K562 (cell line): ENCODE measurements around the gene YARS1. TPM values are rescaled to one million over a fixed set of nuclear protein-coding genes. Genes with fewer than 3 reads are reported as not detected.
A peak's percentile ranks its signal among the peaks of the same experiment; 100 is the strongest.
"Not testable (repeated sequence)": the region's sequence is repeated elsewhere in the genome, so short reads cannot be mapped to it uniquely, and the experiment has no call there.

ENCODE experiments used
- ATAC-seq: fragments of 200-7000 bp; cut with Tn5 transposase; 3 replicates; pipeline ENCODE4 v1.9.1; 2020; ENCODE audit warnings: moderate library complexity
- BruUV-seq: library from RNA; stranded (reverse); fragments of 400-500 nt; replicated peaks from 2 replicates; lab custom pipeline; 2021; lab: Mats Ljungman, UMichigan
- CTCF ChIA-PET: fragments of 300-600 bp; formaldehyde crosslinking; extraction: SDS; loops from one replicate; lab custom pipeline; 2021; ENCODE audit warnings: low intra/inter-chr PET ratio; lab: Yijun Ruan, JAX
- POLR2A ChIA-PET: fragments of 300-600, 350-650 bp; sonication (Branson Sonifier 250); formaldehyde crosslinking; extraction: SDS; loops from one replicate; lab custom pipeline; 2021; ENCODE audit warnings: antibody characterized with exemption, inconsistent platforms; lab: Yijun Ruan, JAX
- DNase-seq, 4 experiments: peaks; one replicate each; pipeline versions ENCODE4 v3.0.0 to v3.0.0-alpha.2; 2011 to 2018; ENCODE audit warnings: low spot score in 3 of 4, mixed read lengths in 3 of 4; ENCODE audit errors: extremely low read depth in 1 of 4
- FAIRE-seq: peaks from 2 replicates; lab custom pipeline; 2011; peaks lifted over from hg19 to GRCh38; lab: Jason Lieb, UNC
- H2AFZ ChIP-seq: 2 replicates; pipeline ENCODE4 v1.6.0; 2011; ENCODE audit warnings: low read depth, low read length, control low read depth, inconsistent platforms
- H3K27ac ChIP-seq: fragments of 200-600 bp; 3 replicates; pipeline ENCODE4 v1.8.0; 2011; ENCODE audit warnings: low read depth, mild to moderate bottlenecking, control low read depth, inconsistent platforms, low read length, moderate library complexity, mixed read lengths; ENCODE audit errors: extremely low read depth
- H3K27me3 ChIP-seq, 2 experiments: fragments of 300-600 bp in 1 of 2; 2 replicates in 1 of 2; 3 replicates in 1 of 2; pipeline versions ENCODE4 v1.6.0 to v1.8.0; 2011; ENCODE audit warnings: inconsistent platforms in 2 of 2, low read length in 2 of 2, mild to moderate bottlenecking in 1 of 2, mixed read lengths in 1 of 2, moderate library complexity in 1 of 2; ENCODE audit not compliant: control insufficient read depth in 2 of 2, insufficient read depth in 2 of 2
- H3K36me3 ChIP-seq: fragments of 300-600 bp; 3 replicates; pipeline ENCODE4 v1.8.0; 2011; ENCODE audit warnings: mild to moderate bottlenecking, low read length, inconsistent platforms; ENCODE audit not compliant: control insufficient read depth, insufficient read depth
- H3K4me1 ChIP-seq, 2 experiments: fragments of 200-600 bp in 1 of 2; replicated peaks in 1 of 2; 2 replicates in 1 of 2; 3 replicates in 1 of 2; pipeline versions ENCODE4 v1.5.1 to v1.8.0; 2011; ENCODE audit warnings: inconsistent platforms in 2 of 2, low read length in 2 of 2, mild to moderate bottlenecking in 1 of 2, mixed read lengths in 1 of 2, moderate library complexity in 1 of 2; ENCODE audit not compliant: control insufficient read depth in 2 of 2, insufficient read depth in 2 of 2
- H3K4me2 ChIP-seq: 2 replicates; pipeline ENCODE4 v1.6.1; 2011; ENCODE audit warnings: low read length, control low read depth, inconsistent platforms, mixed read lengths; ENCODE audit not compliant: insufficient read depth
- H3K4me3 ChIP-seq: fragments of 200-600 bp; sonication (generic), shearing (Covaris generic); 2 replicates; pipeline ENCODE4 v1.5.1; 2016; ENCODE audit warnings: control low read depth, inconsistent platforms
- H3K79me2 ChIP-seq: fragments of 200-600 bp; 3 replicates; pipeline ENCODE4 v1.8.0; 2011; ENCODE audit warnings: low read length, inconsistent platforms; ENCODE audit not compliant: control insufficient read depth, insufficient read depth
- H3K9ac ChIP-seq, 2 experiments: 2 replicates each; pipeline versions ENCODE4 v1.6.0 to v1.6.1; 2011; ENCODE audit warnings: low read depth in 2 of 2, low read length in 2 of 2, control low read depth in 1 of 2, inconsistent platforms in 1 of 2, mild to moderate bottlenecking in 1 of 2, mixed read lengths in 1 of 2; ENCODE audit not compliant: insufficient read depth in 1 of 2
- H3K9me1 ChIP-seq: one replicate; pipeline ENCODE4 v1.6.0; 2011; ENCODE audit warnings: inconsistent platforms, mild to moderate bottlenecking, low read length, moderate library complexity; ENCODE audit not compliant: control insufficient read depth, insufficient read depth
- H3K9me3 ChIP-seq: replicated peaks from 2 replicates; pipeline ENCODE4 v1.5.1; 2011; ENCODE audit warnings: low read depth, low read length, inconsistent platforms; ENCODE audit not compliant: control insufficient read depth, insufficient read depth
- H4K20me1 ChIP-seq: replicated peaks from 2 replicates; pipeline ENCODE4 v1.6.1; 2011; ENCODE audit warnings: low read length, inconsistent platforms, mixed read lengths; ENCODE audit not compliant: control insufficient read depth, insufficient read depth
- POLR2G ChIP-seq: fragments of 200-400 bp; formaldehyde crosslinking; IDR thresholded peaks from 2 replicates; pipeline ENCODE4 v1.6.1; 2017; ENCODE audit warnings: low read depth, mild to moderate bottlenecking, antibody characterized with exemption, low read length, moderate library complexity
- RBFOX2 ChIP-seq: fragments of 200-400 bp; formaldehyde crosslinking; IDR thresholded peaks from 2 replicates; pipeline ENCODE4 v1.6.1; 2017; ENCODE audit warnings: low read depth, mild to moderate bottlenecking, low read length, moderate library complexity
- WGBS: fragments of 100-300 bp; shearing (Covaris generic); methylation state at CpG from one replicate; pipeline ENCODE4 v1.1.6; 2016; ENCODE audit warnings: low coverage, mixed read lengths; ENCODE audit not compliant: insufficient coverage; ENCODE audit errors: missing lambda C conversion rate; 5-methylcytosine and 5-hydroxymethylcytosine counted together
- in situ Hi-C: fragments of 300-500 bp; cut with MboI; formaldehyde crosslinking; loops from 4 replicates; pipeline ENCODE4 v1.15.0; 2018; ENCODE audit warnings: inconsistent platforms, mixed read lengths
- intact Hi-C: fragments of 100-400 bp; cut with micrococcal nuclease; formaldehyde crosslinking; loops from 2 replicates; pipeline ENCODE4 v1.14.2; 2022
- polyA plus RNA-seq, 8 experiments: library from polyadenylated mRNA; depleted of rRNA in 4 of 8; stranded (reverse) in 5 of 8; unstranded in 3 of 8; fragments of >200 nt; fragmentation: Nextera tagmentation in 2 of 8; fragmentation: Illumina TruSeq in 1 of 8; extraction: Ambion mirVana in 2 of 8; extraction: Trizol in 1 of 8; gene quantifications; 2 replicates each; pipeline versions ENCODE4 v1.2.1 to v1.2.3, GENCODE V29; 2011 to 2014; ENCODE audit warnings: inconsistent platforms in 1 of 8, missing spikeins in 1 of 8
- total RNA-seq, 7 experiments: library from RNA; depleted of rRNA in 6 of 7; stranded (reverse); fragments of >200 nt in 6 of 7; fragmentation: Illumina TruSeq in 2 of 7; extraction: Trizol in 2 of 7; gene quantifications; 2 replicates each; pipeline versions ENCODE4 v1.2.1 to v1.2.3, GENCODE V29; 2011 to 2021; ENCODE audit warnings: low replicate concordance in 1 of 7
- TF ChIP-seq, protein P1 (sequence below): sonication (generic); formaldehyde crosslinking; IDR thresholded peaks from 2 replicates; pipeline ENCODE4 v1.8.1; 2023; ENCODE audit warnings: mild to moderate bottlenecking, missing genetic modification reagents

YARS1 gene
- total and polyA plus RNA-seq, 9 of the 15 experiments (the other 6 are each of a cell fraction or from before 2014, with no cell fraction given), result 66.2 to 336 (median 201) TPM

DNA sequence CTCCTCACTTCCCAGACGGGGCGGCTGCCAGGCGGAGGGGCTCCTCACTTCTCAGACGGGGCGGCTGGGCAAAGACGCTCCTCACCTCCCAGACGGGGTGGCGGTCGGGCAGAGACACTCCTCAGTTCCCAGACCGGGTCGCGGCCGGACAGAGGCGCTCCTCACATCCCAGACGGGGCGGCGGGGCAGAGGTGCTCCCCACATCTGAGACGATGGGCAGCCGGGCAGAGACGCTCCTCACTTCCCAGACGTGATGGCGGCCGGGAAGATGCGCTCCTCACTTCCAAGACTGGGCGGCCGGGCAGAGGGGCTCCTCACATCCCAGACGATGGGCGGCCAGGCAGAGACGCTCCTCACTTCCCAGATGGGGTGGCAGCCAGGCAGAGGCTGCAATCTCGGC lies 12.7 kb downstream of the YARS1 start:
- TF ChIP-seq, protein P1, sequence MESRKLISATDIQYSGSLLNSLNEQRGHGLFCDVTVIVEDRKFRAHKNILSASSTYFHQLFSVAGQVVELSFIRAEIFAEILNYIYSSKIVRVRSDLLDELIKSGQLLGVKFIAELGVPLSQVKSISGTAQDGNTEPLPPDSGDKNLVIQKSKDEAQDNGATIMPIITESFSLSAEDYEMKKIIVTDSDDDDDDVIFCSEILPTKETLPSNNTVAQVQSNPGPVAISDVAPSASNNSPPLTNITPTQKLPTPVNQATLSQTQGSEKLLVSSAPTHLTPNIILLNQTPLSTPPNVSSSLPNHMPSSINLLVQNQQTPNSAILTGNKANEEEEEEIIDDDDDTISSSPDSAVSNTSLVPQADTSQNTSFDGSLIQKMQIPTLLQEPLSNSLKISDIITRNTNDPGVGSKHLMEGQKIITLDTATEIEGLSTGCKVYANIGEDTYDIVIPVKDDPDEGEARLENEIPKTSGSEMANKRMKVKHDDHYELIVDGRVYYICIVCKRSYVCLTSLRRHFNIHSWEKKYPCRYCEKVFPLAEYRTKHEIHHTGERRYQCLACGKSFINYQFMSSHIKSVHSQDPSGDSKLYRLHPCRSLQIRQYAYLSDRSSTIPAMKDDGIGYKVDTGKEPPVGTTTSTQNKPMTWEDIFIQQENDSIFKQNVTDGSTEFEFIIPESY, result 0 out of 2 replicates have a peak, but pooled peaks have one; percentile 47
- TF ChIP-seq RBFOX2, result peak; percentile 42; the same call in 1 of the 2 replicates
- peak; percentile 65 for TF ChIP-seq POLR2G
- TF ChIP-seq, all 486 proteins: peak for 3; not testable (repeated sequence) for 483
- in situ Hi-C loops, H3K27me3 ChIP-seq, H3K27ac ChIP-seq, H3K4me2 ChIP-seq, BruUV-seq, ATAC-seq, CTCF ChIA-PET, POLR2A ChIA-PET, FAIRE-seq, H4K20me1 ChIP-seq, H3K9me1 ChIP-seq, H3K9ac ChIP-seq, H3K4me1 ChIP-seq, DNase-seq, H2AFZ ChIP-seq, intact Hi-C loops, H3K9me3 ChIP-seq, H3K4me3 ChIP-seq: not testable (repeated sequence)
- Histone ChIP-seq H3K36me3 (peaks cover 74% of the 10 kb centered on the region), H3K79me2 (peaks cover 37% of the 10 kb centered on the region)
- WGBS, result 86% methylated on average over 10 of the region's 30 CpGs
